Measurements from ENCODE around the gene CYTH2.

CYTH2 gene

DNA sequence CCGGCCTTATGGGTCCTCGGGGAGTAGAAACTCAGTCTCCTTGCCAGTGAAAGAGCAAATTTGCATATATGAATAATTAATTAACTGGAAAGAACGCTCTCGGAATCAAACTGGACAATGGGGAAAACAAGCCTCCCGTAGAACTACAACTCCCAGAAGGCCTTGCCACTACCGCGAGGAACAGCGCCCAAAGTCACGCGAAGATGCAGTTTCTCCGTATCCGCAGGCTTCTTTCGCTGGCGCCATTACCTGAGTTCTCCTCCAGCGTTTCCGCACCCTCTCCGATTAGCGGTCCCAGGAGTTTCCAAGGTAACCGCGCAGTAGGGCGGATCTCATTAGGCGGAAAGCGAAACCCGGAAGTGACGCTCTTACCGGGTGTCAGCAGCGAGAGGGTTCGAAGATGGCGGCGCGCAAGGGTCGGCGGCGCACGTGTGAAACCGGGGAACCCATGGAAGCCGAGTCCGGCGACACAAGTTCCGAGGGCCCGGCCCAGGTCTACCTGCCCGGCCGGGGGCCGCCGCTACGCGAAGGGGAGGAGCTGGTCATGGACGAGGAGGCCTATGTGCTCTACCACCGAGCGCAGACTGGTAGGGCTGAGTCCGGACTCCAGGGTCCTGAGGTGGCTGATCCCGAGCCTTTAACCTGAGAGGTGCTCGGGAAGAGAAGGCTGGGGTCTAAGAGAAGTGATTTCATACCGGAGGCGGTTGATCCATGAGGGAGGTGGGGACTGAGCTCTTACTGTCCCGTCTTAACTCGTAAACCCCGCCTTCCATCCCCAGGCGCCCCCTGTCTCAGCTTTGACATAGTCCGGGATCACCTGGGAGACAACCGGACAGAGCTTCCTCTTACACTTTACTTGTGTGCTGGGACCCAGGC, 23.3 kb upstream of the CYTH2 start, which contains the start of gene GRWD1:
TSS of gene GRWD1 (plus strand) at position 378 of the 876 bp plus-strand sequence. CDS start at position 401, 23 bp downstream.
- Histone ChIP-seq H3K27ac (ENCODE audit: low read length) (peak within 1 kb of the TSS; percentile 79), H3K27me3 (replicated peaks; ENCODE audit: insufficient read depth, low read length) (no peaks in the 10 kb centered on the region), H3K4me2 (ENCODE audit: low read depth, low read length) (peak within 1 kb of the TSS; percentile 78), H2AFZ (ENCODE audit: low read length) (peak within 1 kb of the TSS; percentile 36), H3K9me3 (replicated peaks; ENCODE audit: insufficient read depth, low read length) (no peaks in the 10 kb centered on the region), H3K4me1 (ENCODE audit: low read length) (peaks cover 22% of the 10 kb centered on the region), H3K79me2 (ENCODE audit: low read length) (peaks cover 39% of the 10 kb centered on the region), H3K4me3 (ENCODE audit: low read length) (peak within 1 kb of the TSS; percentile 95), H3K36me3 (replicated peaks; ENCODE audit: insufficient read depth, low read length) (0 out of 2 replicates have a peak, but pooled peaks cover 5% of the 10 kb centered on the region), H3F3A (ENCODE audit: insufficient read depth, low read length) (peaks cover 19% of the 10 kb centered on the region), H3K9ac (ENCODE audit: low read length) (peak within 1 kb of the TSS; percentile 97), H4K20me1 (ENCODE audit: insufficient read depth, low read length) (no peaks in the 10 kb centered on the region), H3K9me2 (replicated peaks; ENCODE audit: insufficient read depth, low read length) (no peaks in the 10 kb centered on the region)
- peak; percentile 96 for DNase-seq
- TF ChIP-seq EZH2phosphoT487 (IDR thresholded peaks at IDR 0.05; ENCODE audit: low read length) (no peak), EZH2 (optimal IDR thresholded peaks at IDR 0.05; ENCODE audit: low read depth, low read length) (no peak), CTCF (IDR thresholded peaks at IDR 0.05; ENCODE audit: low read length) (peak; percentile 21)

GRCh38 chr19:48446579-48446978, 22.6 kb upstream of the CYTH2 start:
- Histone ChIP-seq H3K4me1 (ENCODE audit: low read length) (peaks cover 22% of the 10 kb centered on the region), H3K36me3 (replicated peaks; ENCODE audit: insufficient read depth, low read length) (0 out of 2 replicates have a peak, but pooled peaks cover 5% of the 10 kb centered on the region), H2AFZ (ENCODE audit: low read length) (no peak overlapping the region; the same call in 1 of the 2 replicates), H3K27me3 (replicated peaks; ENCODE audit: insufficient read depth, low read length) (no peaks in the 10 kb centered on the region), H3K9ac (ENCODE audit: low read length) (peak overlapping the region; percentile 97), H3K27ac (ENCODE audit: low read length) (peak overlapping the region; percentile 79; the same call in 1 of the 2 replicates), H3K9me2 (replicated peaks; ENCODE audit: insufficient read depth, low read length) (no peaks in the 10 kb centered on the region), H3K9me3 (replicated peaks; ENCODE audit: insufficient read depth, low read length) (no peaks in the 10 kb centered on the region), H3K79me2 (ENCODE audit: low read length) (peaks cover 46% of the 10 kb centered on the region), H3K4me2 (ENCODE audit: low read depth, low read length) (peak overlapping the region; percentile 78), H3F3A (ENCODE audit: insufficient read depth, low read length) (peaks cover 19% of the 10 kb centered on the region), H4K20me1 (ENCODE audit: insufficient read depth, low read length) (no peaks in the 10 kb centered on the region), H3K4me3 (ENCODE audit: low read length) (peak overlapping the region; percentile 95)
- TF ChIP-seq CTCF (IDR thresholded peaks at IDR 0.05; ENCODE audit: low read length) (no peak), EZH2phosphoT487 (IDR thresholded peaks at IDR 0.05; ENCODE audit: low read length) (no peak), EZH2 (optimal IDR thresholded peaks at IDR 0.05; ENCODE audit: low read depth, low read length) (no peak)
- no peak for DNase-seq

GRCh38 chr19:48448563-48448962, 20.6 kb upstream of the CYTH2 start:
- Histone ChIP-seq H3K9ac (ENCODE audit: low read length) (no peak overlapping the region), H3K79me2 (ENCODE audit: low read length) (peaks cover 58% of the 10 kb centered on the region), H3K4me2 (ENCODE audit: low read depth, low read length) (no peak overlapping the region), H3K9me3 (replicated peaks; ENCODE audit: insufficient read depth, low read length) (no peaks in the 10 kb centered on the region), H3F3A (ENCODE audit: insufficient read depth, low read length) (peaks cover 19% of the 10 kb centered on the region), H3K9me2 (replicated peaks; ENCODE audit: insufficient read depth, low read length) (no peaks in the 10 kb centered on the region), H3K4me1 (ENCODE audit: low read length) (peaks cover 22% of the 10 kb centered on the region), H3K4me3 (ENCODE audit: low read length) (no peak overlapping the region), H3K27me3 (replicated peaks; ENCODE audit: insufficient read depth, low read length) (no peaks in the 10 kb centered on the region), H3K27ac (ENCODE audit: low read length) (no peak overlapping the region; the same call in 1 of the 2 replicates), H4K20me1 (ENCODE audit: insufficient read depth, low read length) (no peaks in the 10 kb centered on the region), H3K36me3 (replicated peaks; ENCODE audit: insufficient read depth, low read length) (0 out of 2 replicates have a peak, but pooled peaks cover 5% of the 10 kb centered on the region), H2AFZ (ENCODE audit: low read length) (no peak overlapping the region)
- TF ChIP-seq EZH2phosphoT487 (IDR thresholded peaks at IDR 0.05; ENCODE audit: low read length) (no peak), EZH2 (optimal IDR thresholded peaks at IDR 0.05; ENCODE audit: low read depth, low read length) (no peak), CTCF (IDR thresholded peaks at IDR 0.05; ENCODE audit: low read length) (no peak)
- DNase-seq: no peak

Measured in MM.1S (cell line).